Vagina (tissue), 2 donors: ENCODE data around the gene COL5A2. TPM values are rescaled to one million over a fixed set of nuclear protein-coding genes. Genes with fewer than 3 reads are reported as not detected.

Source experiments
- DNase-seq, 2 donors: peaks; one replicate each; pipeline ENCODE4 v3.0.0-alpha.2; 2017; ENCODE audit errors: extremely low spot score in 2 of 2
- H3K27ac ChIP-seq: fragments of 200-600 bp; sonication (generic); one replicate; pipeline ENCODE4 v1.5.1; 2019
- H3K27me3 ChIP-seq: fragments of 200-600 bp; sonication (generic); one replicate; pipeline ENCODE4 v1.5.1; 2019
- H3K36me3 ChIP-seq, 2 donors: fragments of 200-600 bp; sonication (generic); one replicate each; pipeline ENCODE4 v1.5.1; 2017 to 2019
- H3K4me1 ChIP-seq: fragments of 200-600 bp; sonication (generic); one replicate; pipeline ENCODE4 v1.5.1; 2019
- H3K4me3 ChIP-seq, 2 donors: fragments of 200-600 bp; sonication (generic); 1 replicate in 1 of 2; 2 replicates in 1 of 2; pipeline ENCODE4 v1.5.1; 2016 to 2019
- H3K9me3 ChIP-seq: fragments of 200-600 bp; sonication (generic); one replicate; pipeline ENCODE4 v1.5.1; 2019
- CTCF ChIP-seq, 3 experiments: fragments of 450-650 bp in 2 of 3; fragments of 200-600 bp in 1 of 3; sonication (generic) in 1 of 3; IDR thresholded peaks; one replicate each; pipeline ENCODE4 v1.5.1; 2017 to 2019; ENCODE audit warnings: antibody characterized with exemption in 3 of 3, mild to moderate bottlenecking in 2 of 3, moderate library complexity in 2 of 3
- POLR2A ChIP-seq, 2 donors: fragments of 450-650 bp; IDR thresholded peaks; one replicate each; pipeline ENCODE4 v1.6.1; 2017; ENCODE audit warnings: antibody characterized with exemption in 2 of 2, mild to moderate bottlenecking in 2 of 2, moderate library complexity in 2 of 2
- POLR2AphosphoS5 ChIP-seq, 2 donors: sonication (generic); formaldehyde crosslinking; IDR thresholded peaks; one replicate each; pipeline ENCODE4 v1.9.0; 2017; ENCODE audit warnings: antibody characterized with exemption in 2 of 2, mild to moderate bottlenecking in 2 of 2, low read depth in 1 of 2; ENCODE audit not compliant: insufficient read depth in 1 of 2
- intact Hi-C: fragments of 100-400 bp; cut with DNase I; formaldehyde crosslinking; loops from one replicate; pipeline ENCODE4 v1.15.1; 2023
- total RNA-seq: library from RNA; depleted of rRNA; stranded (reverse); fragments of >200 nt; gene quantifications from one replicate; pipeline ENCODE4 v1.2.3, GENCODE V29; 2016

The COL5A2 gene
- total RNA-seq, 1 donor from 2014 or later: 33.1 TPM

GRCh38 chr2:189020179-189020578 is 159.4 kb downstream of the COL5A2 start:
- Histone ChIP-seq H3K9me3 (no peaks in the 10 kb centered on the region), H3K27ac (peak overlapping the region; percentile 83), H3K4me1 (peaks cover 28% of the 10 kb centered on the region), H3K36me3 (no peaks in the 10 kb centered on the region), H3K4me3 (no peak overlapping the region), H3K27me3 (no peaks in the 10 kb centered on the region)
- intact Hi-C loops: no loop called here
- DNase-seq: no peak
- no peak for TF ChIP-seq POLR2A (IDR thresholded peaks at IDR 0.05)
- no peak for TF ChIP-seq POLR2AphosphoS5 (IDR thresholded peaks at IDR 0.05; ENCODE audit: insufficient read depth in 1 of 2, low read depth in 1 of 2)
- no peak for TF ChIP-seq CTCF (IDR thresholded peaks at IDR 0.05)

GRCh38 chr2:189018631-189019030 is 160.9 kb downstream of the COL5A2 start:
- H3K4me3 ChIP-seq: no peak overlapping the region
- TF ChIP-seq POLR2A (IDR thresholded peaks at IDR 0.05): no peak
- TF ChIP-seq POLR2AphosphoS5 (IDR thresholded peaks at IDR 0.05; ENCODE audit: insufficient read depth in 1 of 2, low read depth in 1 of 2): no peak
- TF ChIP-seq CTCF (IDR thresholded peaks at IDR 0.05): no peak
- no peaks in the 10 kb centered on the region for H3K36me3 ChIP-seq
- H3K4me1 ChIP-seq: peaks cover 21% of the 10 kb centered on the region
- intact Hi-C loops: no loop called here
- H3K9me3 ChIP-seq: no peaks in the 10 kb centered on the region
- H3K27me3 ChIP-seq: no peaks in the 10 kb centered on the region
- no peak for DNase-seq
- H3K27ac ChIP-seq: no peak overlapping the region

- TF ChIP-seq CTCF (IDR thresholded peaks at IDR 0.05) (no peak), POLR2A (IDR thresholded peaks at IDR 0.05) (no peak), POLR2AphosphoS5 (IDR thresholded peaks at IDR 0.05; ENCODE audit: insufficient read depth in 1 of 2, low read depth in 1 of 2) (no peak)
- no peak for DNase-seq
- Histone ChIP-seq H3K4me3 (no peak overlapping the region), H3K36me3 (no peaks in the 10 kb centered on the region), H3K4me1 (peaks cover 17% of the 10 kb centered on the region), H3K27ac (peak overlapping the region; percentile 11), H3K27me3 (no peaks in the 10 kb centered on the region), H3K9me3 (no peaks in the 10 kb centered on the region)
- intact Hi-C loops: no loop called here
Observed at GRCh38 chr2:189016311-189016861, 163.2 kb downstream of the COL5A2 start.

- peaks cover 0 to 5% of the 10 kb centered on the region in 2 donors for H3K36me3 ChIP-seq
- no peaks in the 10 kb centered on the region for H3K9me3 ChIP-seq
- peak overlapping the region; percentile 30 for H3K27ac ChIP-seq
- intact Hi-C loops: no loop called here
- no peaks in the 10 kb centered on the region for H3K27me3 ChIP-seq
- peaks cover 9% of the 10 kb centered on the region for H3K4me1 ChIP-seq
- no peak overlapping the region for H3K4me3 ChIP-seq
- no peak for DNase-seq
- TF ChIP-seq CTCF (IDR thresholded peaks at IDR 0.05): no peak
Observed at GRCh38 chr2:189015359-189015758, 164.2 kb downstream of the COL5A2 start.

- Histone ChIP-seq H3K4me1 (peaks cover 6% of the 10 kb centered on the region), H3K36me3 (peaks cover 0 to 13% of the 10 kb centered on the region in 2 donors), H3K9me3 (no peaks in the 10 kb centered on the region), H3K4me3 (no peak overlapping the region), H3K27ac (peak overlapping the region; percentile 30), H3K27me3 (no peaks in the 10 kb centered on the region)
- no peak for DNase-seq
- intact Hi-C loops: no loop called here
- TF ChIP-seq POLR2A (IDR thresholded peaks at IDR 0.05) (no peak), POLR2AphosphoS5 (IDR thresholded peaks at IDR 0.05; ENCODE audit: insufficient read depth in 1 of 2, low read depth in 1 of 2) (no peak), CTCF (IDR thresholded peaks at IDR 0.05) (no peak)
Observed at GRCh38 chr2:189014449-189015138, 165.0 kb downstream of the COL5A2 start.
